Hepatocyte (in vitro differentiated cells): Measurements from ENCODE around the gene WDPCP. TPM values are rescaled to one million over a fixed set of nuclear protein-coding genes. Genes with fewer than 3 reads are reported as not detected.
"Not testable (repeated sequence)": the region's sequence is repeated elsewhere in the genome, so short reads cannot be mapped to it uniquely, and the experiment has no call there.

ENCODE experiments used
- DNase-seq: peaks from one replicate; pipeline ENCODE4 v3.0.0-alpha.2; 2016; ENCODE audit warnings: low spot score
- H2AFZ ChIP-seq: fragments of 200-600 bp; sonication (generic); 2 replicates; pipeline ENCODE4 v1.6.0; 2016; ENCODE audit warnings: antibody characterized with exemption, mild to moderate bottlenecking
- H3K27ac ChIP-seq: fragments of 200-600 bp; sonication (generic); 2 replicates; pipeline ENCODE4 v1.5.1; 2016; ENCODE audit warnings: mild to moderate bottlenecking
- H3K27me3 ChIP-seq: fragments of 200-600 bp; sonication (generic); 2 replicates; pipeline ENCODE4 v1.6.1; 2016
- H3K36me3 ChIP-seq: fragments of 200-600 bp; sonication (generic); replicated peaks from 2 replicates; pipeline ENCODE4 v1.5.1; 2016; ENCODE audit warnings: low read depth; ENCODE audit not compliant: insufficient read depth
- H3K4me1 ChIP-seq: fragments of 200-600 bp; sonication (generic); 2 replicates; pipeline ENCODE4 v1.5.1; 2016; ENCODE audit warnings: mild to moderate bottlenecking, moderate library complexity; ENCODE audit not compliant: insufficient read depth
- H3K4me2 ChIP-seq: fragments of 200-600 bp; sonication (generic); 2 replicates; pipeline ENCODE4 v1.6.0; 2016
- H3K4me3 ChIP-seq: fragments of 200-600 bp; sonication (generic); 2 replicates; pipeline ENCODE4 v1.5.1; 2016; ENCODE audit warnings: mild to moderate bottlenecking
- H3K79me2 ChIP-seq: fragments of 200-600 bp; sonication (generic); 2 replicates; pipeline ENCODE4 v1.6.0; 2017; ENCODE audit warnings: mild to moderate bottlenecking
- H3K9me2 ChIP-seq: fragments of 200-600 bp; sonication (generic); replicated peaks from 2 replicates; pipeline ENCODE4 v1.6.0; 2017; ENCODE audit warnings: mild to moderate bottlenecking; ENCODE audit not compliant: insufficient read depth
- H3K9me3 ChIP-seq: fragments of 200-600 bp; sonication (generic); 2 replicates; pipeline ENCODE4 v1.5.1; 2016; ENCODE audit warnings: low read depth, mild to moderate bottlenecking
- H4K20me1 ChIP-seq: fragments of 200-600 bp; sonication (generic); 2 replicates; pipeline ENCODE4 v1.6.0; 2016; ENCODE audit warnings: mild to moderate bottlenecking; ENCODE audit not compliant: insufficient read depth, poor library complexity, severe bottlenecking
- EZH2 ChIP-seq: fragments of 200-600 bp; sonication (generic); IDR thresholded peaks from 2 replicates; pipeline ENCODE4 v1.6.1; 2016; ENCODE audit warnings: antibody characterized with exemption, mild to moderate bottlenecking, borderline replicate concordance
- EZH2phosphoT487 ChIP-seq: fragments of 200-600 bp; sonication (generic); IDR thresholded peaks from one replicate; pipeline ENCODE4 v1.6.1; 2018; ENCODE audit warnings: antibody characterized with exemption, mild to moderate bottlenecking, low read depth, moderate library complexity; ENCODE audit not compliant: unreplicated experiment, severe bottlenecking
- WGBS: methylation state at CpG from one replicate; pipeline ENCODE4 v1.1.6; 2016; ENCODE audit warnings: low lambda C conversion rate; ENCODE audit errors: missing lambda C conversion rate; 5-methylcytosine and 5-hydroxymethylcytosine counted together
- polyA plus RNA-seq: library from polyadenylated mRNA; unstranded; fragments of >200 nt; fragmentation: Nextera tagmentation; extraction: Ambion mirVana; gene quantifications from 2 replicates; pipeline ENCODE4 v1.2.1, GENCODE V29; 2016
- total RNA-seq: library from RNA; depleted of rRNA; stranded (reverse); fragments of >200 nt; gene quantifications from 2 replicates; pipeline ENCODE4 v1.2.3, GENCODE V29; 2014
- TF ChIP-seq, protein P1 (sequence below): fragments of 200-600 bp; sonication (generic); IDR thresholded peaks from 2 replicates; pipeline ENCODE4 v1.5.1; 2016; ENCODE audit warnings: antibody characterized with exemption, mild to moderate bottlenecking; ENCODE audit not compliant: poor library complexity

WDPCP gene
- total and polyA plus RNA-seq, 2 experiments from 2014 or later, result 4.9 to 12.8 TPM

GRCh38 chr2:63627866-63628265 is 39.6 kb upstream of the WDPCP start:
- H4K20me1 ChIP-seq, result no peaks in the 10 kb centered on the region
- no peaks in the 10 kb centered on the region for H3K79me2 ChIP-seq
- H3K27me3 ChIP-seq, result no peaks in the 10 kb centered on the region
- no peak overlapping the region for H3K4me2 ChIP-seq
- 95% methylated on average over 15 of the region's 15 CpGs for WGBS
- TF ChIP-seq, protein P1, sequence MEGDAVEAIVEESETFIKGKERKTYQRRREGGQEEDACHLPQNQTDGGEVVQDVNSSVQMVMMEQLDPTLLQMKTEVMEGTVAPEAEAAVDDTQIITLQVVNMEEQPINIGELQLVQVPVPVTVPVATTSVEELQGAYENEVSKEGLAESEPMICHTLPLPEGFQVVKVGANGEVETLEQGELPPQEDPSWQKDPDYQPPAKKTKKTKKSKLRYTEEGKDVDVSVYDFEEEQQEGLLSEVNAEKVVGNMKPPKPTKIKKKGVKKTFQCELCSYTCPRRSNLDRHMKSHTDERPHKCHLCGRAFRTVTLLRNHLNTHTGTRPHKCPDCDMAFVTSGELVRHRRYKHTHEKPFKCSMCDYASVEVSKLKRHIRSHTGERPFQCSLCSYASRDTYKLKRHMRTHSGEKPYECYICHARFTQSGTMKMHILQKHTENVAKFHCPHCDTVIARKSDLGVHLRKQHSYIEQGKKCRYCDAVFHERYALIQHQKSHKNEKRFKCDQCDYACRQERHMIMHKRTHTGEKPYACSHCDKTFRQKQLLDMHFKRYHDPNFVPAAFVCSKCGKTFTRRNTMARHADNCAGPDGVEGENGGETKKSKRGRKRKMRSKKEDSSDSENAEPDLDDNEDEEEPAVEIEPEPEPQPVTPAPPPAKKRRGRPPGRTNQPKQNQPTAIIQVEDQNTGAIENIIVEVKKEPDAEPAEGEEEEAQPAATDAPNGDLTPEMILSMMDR, result no peak
- TF ChIP-seq EZH2 (no peak), EZH2phosphoT487 (no peak)
- no peaks in the 10 kb centered on the region for H3K9me2 ChIP-seq
- no peak overlapping the region for H3K27ac ChIP-seq
- H2AFZ ChIP-seq, result no peak overlapping the region
- H3K4me1 ChIP-seq, result no peaks in the 10 kb centered on the region
- no peaks in the 10 kb centered on the region for H3K36me3 ChIP-seq
- DNase-seq, result no peak
- H3K4me3 ChIP-seq, result no peak overlapping the region
- no peaks in the 10 kb centered on the region for H3K9me3 ChIP-seq

DNA sequence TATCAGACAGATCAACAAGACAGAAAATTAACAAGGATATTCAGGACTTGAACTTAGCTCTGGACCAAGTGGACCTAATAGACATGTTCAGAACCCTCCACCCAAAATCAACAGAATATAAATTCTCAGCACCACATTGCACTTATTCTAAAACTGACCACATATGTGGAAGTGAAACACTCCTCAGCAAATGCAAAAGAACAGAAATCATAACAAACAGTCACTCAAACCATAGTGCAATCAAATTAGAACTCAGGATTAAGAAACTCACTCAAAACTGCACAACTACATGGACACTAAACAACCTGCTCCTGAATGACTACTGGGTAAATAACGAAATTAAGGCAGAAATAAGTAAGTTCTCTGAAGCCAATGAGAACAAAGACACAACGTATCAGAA is 35.5 kb upstream of the WDPCP start:
- not testable (repeated sequence) for H3K79me2 ChIP-seq, H3K4me3 ChIP-seq, H3K36me3 ChIP-seq, DNase-seq, H3K4me1 ChIP-seq, H4K20me1 ChIP-seq, H2AFZ ChIP-seq, H3K27ac ChIP-seq, H3K27me3 ChIP-seq, H3K9me3 ChIP-seq, H3K4me2 ChIP-seq, H3K9me2 ChIP-seq
- 87% methylated on average over 2 of the region's 2 CpGs for WGBS

- H3K4me1 ChIP-seq, result no peaks in the 10 kb centered on the region
- no peaks in the 10 kb centered on the region for H3K27me3 ChIP-seq
- H2AFZ ChIP-seq, result no peak overlapping the region
- H3K9me3 ChIP-seq, result no peaks in the 10 kb centered on the region
- 98% methylated on average over 31 of the region's 31 CpGs for WGBS
- no peak for TF ChIP-seq EZH2phosphoT487
- TF ChIP-seq, protein P1, result no peak
- no peak for TF ChIP-seq EZH2
- no peaks in the 10 kb centered on the region for H3K79me2 ChIP-seq
- no peaks in the 10 kb centered on the region for H3K9me2 ChIP-seq
- H4K20me1 ChIP-seq, result no peaks in the 10 kb centered on the region
- H3K27ac ChIP-seq, result no peak overlapping the region
- no peak overlapping the region for H3K4me3 ChIP-seq
- DNase-seq, result no peak
- no peaks in the 10 kb centered on the region for H3K36me3 ChIP-seq
- no peak overlapping the region for H3K4me2 ChIP-seq
Measured at GRCh38 chr2:63622751-63623150, 34.5 kb upstream of the WDPCP start.

DNA sequence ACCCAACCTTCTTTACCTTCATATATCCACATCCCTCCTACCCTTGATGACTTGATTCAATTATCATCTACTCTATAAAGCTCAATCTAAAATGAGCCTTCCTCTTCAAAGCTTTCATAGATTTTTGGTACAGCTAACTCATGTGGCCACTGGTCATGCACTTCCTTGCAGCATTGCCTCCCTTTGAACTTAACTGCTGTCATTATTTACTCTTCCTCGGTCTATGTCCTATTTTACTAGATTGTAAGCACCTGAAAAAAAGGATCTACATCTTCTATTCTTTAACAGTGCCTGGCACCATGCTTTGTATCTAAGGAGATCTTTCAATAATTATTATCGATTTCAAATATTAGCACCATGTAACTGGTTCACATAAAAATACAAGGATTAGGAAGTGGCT is 31.1 kb upstream of the WDPCP start:
- no peak for DNase-seq
- H3K9me2 ChIP-seq, result no peaks in the 10 kb centered on the region
- H3K27ac ChIP-seq, result no peak overlapping the region
- TF ChIP-seq EZH2phosphoT487 (no peak), EZH2 (no peak)
- TF ChIP-seq, protein P1, result no peak
- no peak overlapping the region for H2AFZ ChIP-seq
- no peaks in the 10 kb centered on the region for H3K36me3 ChIP-seq
- H3K79me2 ChIP-seq, result no peaks in the 10 kb centered on the region
- peaks cover 6% of the 10 kb centered on the region for H3K4me1 ChIP-seq
- no peak overlapping the region for H3K4me3 ChIP-seq
- no peaks in the 10 kb centered on the region for H3K27me3 ChIP-seq
- no peaks in the 10 kb centered on the region for H4K20me1 ChIP-seq
- no peak overlapping the region for H3K4me2 ChIP-seq
- 87% methylated on average over 2 of the region's 2 CpGs for WGBS
- H3K9me3 ChIP-seq, result no peaks in the 10 kb centered on the region
